T-helper 17 cell (primary cell): Measurements from ENCODE around the gene ITGB5. TPM values are rescaled to one million over a fixed set of nuclear protein-coding genes. Genes with fewer than 3 reads are reported as not detected.
"Not testable (repeated sequence)": the region's sequence is repeated elsewhere in the genome, so short reads cannot be mapped to it uniquely, and the experiment has no call there.

ENCODE experiments used
- ATAC-seq: fragments of 150-1000 bp; cut with Tn5 transposase; 2 replicates; pipeline ENCODE4 v1.10.0; 2021; ENCODE audit warnings: mild to moderate bottlenecking, moderate library complexity
- DNase-seq, 3 donors: peaks; one replicate each; pipeline versions ENCODE4 v3.0.0 to v3.0.0-alpha.2; 2020 to 2021
- H3K9me3 ChIP-seq: one replicate; pipeline ENCODE4 v1.7.0; 2013; ENCODE audit warnings: low read length, mild to moderate bottlenecking; ENCODE audit not compliant: control insufficient read depth, poor library complexity, severe bottlenecking
- H3K27ac Mint-ChIP-seq: one replicate; pipeline ENCODE4 v1.8.0; 2022; ENCODE audit warnings: mild to moderate bottlenecking, moderate library complexity, mixed read lengths
- H3K27me3 Mint-ChIP-seq: one replicate; pipeline ENCODE4 v1.8.0; 2022; ENCODE audit warnings: mixed read lengths
- H3K36me3 Mint-ChIP-seq: one replicate; pipeline ENCODE4 v1.8.0; 2022; ENCODE audit warnings: low read depth, mixed read lengths
- H3K4me1 Mint-ChIP-seq: one replicate; pipeline ENCODE4 v1.8.0; 2022; ENCODE audit warnings: mild to moderate bottlenecking, mixed read lengths
- H3K4me3 Mint-ChIP-seq: one replicate; pipeline ENCODE4 v1.8.0; 2022; ENCODE audit warnings: mild to moderate bottlenecking, moderate library complexity, mixed read lengths
- total RNA-seq, 4 donors: library from RNA in 2 of 4; stranded (reverse) in 2 of 4; gene quantifications; one replicate each; pipeline ENCODE4 v1.2.3 and lab custom pipeline; 2022 to 2026

ITGB5 gene
- total RNA-seq, 2 donors from 2014 or later = 3.1 to 61.3 TPM

GRCh38 chr3:124787476-124788195 is 99.5 kb downstream of the ITGB5 start:
- Mint-ChIP-seq H3K4me3 (no peak overlapping the region), H3K4me1 (no peaks in the 10 kb centered on the region), H3K27me3 (no peaks in the 10 kb centered on the region), H3K27ac (no peak overlapping the region), H3K36me3 (no peaks in the 10 kb centered on the region)
- DNase-seq (no peak), ATAC-seq (no peak)
- no peaks in the 10 kb centered on the region for H3K9me3 ChIP-seq

DNA sequence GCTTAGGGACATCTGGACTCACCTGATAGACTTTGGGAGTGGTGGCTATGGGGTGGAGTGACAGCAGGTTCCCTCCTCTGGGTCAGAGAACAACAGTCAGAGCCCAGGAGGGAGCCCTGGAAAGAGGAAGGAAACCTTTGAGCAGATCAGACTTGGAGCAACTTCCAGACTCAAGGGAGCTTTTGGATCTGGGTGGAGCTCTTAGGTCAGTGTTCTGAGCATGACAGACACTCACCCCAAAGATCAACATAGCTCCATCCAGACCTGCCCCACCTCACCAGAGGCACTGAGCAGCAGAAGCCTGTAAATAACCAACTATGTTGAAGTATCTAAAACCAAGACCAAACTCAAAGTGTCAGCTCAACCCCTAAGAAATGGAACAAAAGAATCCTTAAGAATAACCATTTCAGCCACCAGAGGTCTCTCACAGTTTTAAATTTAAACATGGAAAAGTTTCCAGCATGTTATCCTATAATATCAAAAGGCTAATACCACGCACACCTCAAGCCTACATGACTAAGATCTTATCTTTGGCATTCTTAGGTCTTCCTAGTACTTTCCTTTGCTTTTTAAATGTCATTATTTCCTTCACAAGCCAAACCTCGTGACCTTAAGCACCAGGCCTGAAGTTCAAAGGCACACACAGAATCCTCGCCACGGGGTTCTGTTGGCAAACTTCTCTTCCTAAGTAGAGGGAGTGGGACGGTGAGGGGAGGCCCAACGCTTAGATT is 100.5 kb downstream of the ITGB5 start:
- H3K9me3 ChIP-seq = no peaks in the 10 kb centered on the region
- H3K4me1 Mint-ChIP-seq = no peaks in the 10 kb centered on the region
- DNase-seq (no peak), ATAC-seq (no peak)
- no peaks in the 10 kb centered on the region for H3K36me3 Mint-ChIP-seq
- no peak overlapping the region for H3K27ac Mint-ChIP-seq
- no peak overlapping the region for H3K4me3 Mint-ChIP-seq
- peaks cover 9% of the 10 kb centered on the region for H3K27me3 Mint-ChIP-seq

GRCh38 chr3:124785973-124786372 is 101.2 kb downstream of the ITGB5 start:
- H3K27ac Mint-ChIP-seq = no peak overlapping the region
- H3K4me1 Mint-ChIP-seq = peaks cover 3% of the 10 kb centered on the region

GRCh38 chr3:124784686-124785382 is 102.3 kb downstream of the ITGB5 start:
- Mint-ChIP-seq H3K27ac (no peak overlapping the region), H3K4me3 (no peak overlapping the region), H3K27me3 (peaks cover 15% of the 10 kb centered on the region), H3K36me3 (no peaks in the 10 kb centered on the region), H3K4me1 (peaks cover 7% of the 10 kb centered on the region)
- no peaks in the 10 kb centered on the region for H3K9me3 ChIP-seq
- DNase-seq = no peak
- ATAC-seq = no peak

More at GRCh38 chr3:124785973-124786372, 101.2 kb downstream of the ITGB5 start:
- no peak overlapping the region for H3K4me3 Mint-ChIP-seq
- no peaks in the 10 kb centered on the region for H3K9me3 ChIP-seq
- peaks cover 15% of the 10 kb centered on the region for H3K27me3 Mint-ChIP-seq
- ATAC-seq (no peak), DNase-seq (no peak)
- no peaks in the 10 kb centered on the region for H3K36me3 Mint-ChIP-seq

DNA sequence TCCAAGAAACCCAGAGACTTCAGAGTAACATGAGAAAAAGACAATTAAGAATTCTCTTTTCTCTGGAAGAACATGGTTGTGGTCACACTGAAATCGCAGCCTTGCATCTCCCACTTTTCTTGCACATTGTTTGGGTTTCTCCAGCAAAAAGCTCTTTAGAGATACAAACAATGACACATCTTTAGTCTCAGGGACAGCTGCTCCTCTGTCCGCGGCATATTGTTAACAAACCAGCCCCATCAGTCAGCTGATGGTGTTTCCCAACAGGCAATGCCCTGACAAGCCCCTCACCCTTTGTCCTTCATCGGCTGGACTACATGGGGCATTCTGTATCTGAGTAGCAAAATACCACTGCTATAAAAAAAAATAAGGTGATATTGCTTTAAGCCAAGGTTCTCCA is 103.5 kb downstream of the ITGB5 start:
- ATAC-seq (no peak), DNase-seq (no peak)
- Mint-ChIP-seq H3K4me1 (peaks cover 8% of the 10 kb centered on the region), H3K36me3 (peaks cover 3% of the 10 kb centered on the region), H3K27me3 (peaks cover 24% of the 10 kb centered on the region), H3K27ac (no peak overlapping the region), H3K4me3 (no peak overlapping the region)
- no peaks in the 10 kb centered on the region for H3K9me3 ChIP-seq

GRCh38 chr3:124782377-124782712 is 104.8 kb downstream of the ITGB5 start:
- H3K36me3 Mint-ChIP-seq, DNase-seq, H3K4me1 Mint-ChIP-seq, H3K9me3 ChIP-seq, H3K27ac Mint-ChIP-seq, ATAC-seq, H3K4me3 Mint-ChIP-seq: not testable (repeated sequence)
- H3K27me3 Mint-ChIP-seq = peaks cover 36% of the 10 kb centered on the region

GRCh38 chr3:124781476-124782376 is 105.4 kb downstream of the ITGB5 start:
- Mint-ChIP-seq H3K36me3 (peaks cover 5% of the 10 kb centered on the region), H3K4me3 (no peak overlapping the region), H3K27ac (no peak overlapping the region), H3K27me3 (peaks cover 39% of the 10 kb centered on the region), H3K4me1 (peaks cover 8% of the 10 kb centered on the region)
- H3K9me3 ChIP-seq = no peaks in the 10 kb centered on the region
- no peak for DNase-seq
- ATAC-seq = no peak

- Mint-ChIP-seq H3K36me3 (peaks cover 5% of the 10 kb centered on the region), H3K4me1 (peaks cover 10% of the 10 kb centered on the region), H3K27me3 (peaks cover 44% of the 10 kb centered on the region), H3K4me3 (no peak overlapping the region), H3K27ac (no peak overlapping the region)
- no peak for ATAC-seq
- H3K9me3 ChIP-seq = no peaks in the 10 kb centered on the region
- DNase-seq = no peak
Measured at GRCh38 chr3:124780761-124781475, 106.2 kb downstream of the ITGB5 start.

DNA sequence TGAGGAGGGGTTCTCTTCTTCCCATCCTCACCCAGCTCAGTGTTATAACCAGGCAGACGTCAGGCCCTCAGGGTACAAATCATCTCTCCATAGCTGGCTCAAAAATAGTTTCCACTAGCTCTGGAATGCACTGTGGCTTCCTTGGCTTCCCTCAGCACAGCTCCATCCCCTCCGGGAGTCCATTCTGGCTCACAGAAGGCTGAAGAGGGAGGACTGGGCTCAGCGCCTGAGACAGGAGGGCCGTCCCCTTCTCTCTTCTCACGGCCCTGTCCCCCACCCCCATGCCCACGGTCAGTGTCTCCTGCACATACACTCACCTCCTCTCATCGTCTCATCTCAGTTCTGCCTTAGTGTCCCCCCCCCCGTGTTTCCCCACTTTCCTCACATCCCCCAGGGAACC is 106.8 kb downstream of the ITGB5 start:
- peaks cover 5% of the 10 kb centered on the region for H3K36me3 Mint-ChIP-seq
- ATAC-seq (no peak), DNase-seq (no peak)
- peaks cover 45% of the 10 kb centered on the region for H3K27me3 Mint-ChIP-seq
- H3K4me1 Mint-ChIP-seq = peaks cover 10% of the 10 kb centered on the region
- no peak overlapping the region for H3K27ac Mint-ChIP-seq
- H3K9me3 ChIP-seq = no peaks in the 10 kb centered on the region
- no peak overlapping the region for H3K4me3 Mint-ChIP-seq

DNA sequence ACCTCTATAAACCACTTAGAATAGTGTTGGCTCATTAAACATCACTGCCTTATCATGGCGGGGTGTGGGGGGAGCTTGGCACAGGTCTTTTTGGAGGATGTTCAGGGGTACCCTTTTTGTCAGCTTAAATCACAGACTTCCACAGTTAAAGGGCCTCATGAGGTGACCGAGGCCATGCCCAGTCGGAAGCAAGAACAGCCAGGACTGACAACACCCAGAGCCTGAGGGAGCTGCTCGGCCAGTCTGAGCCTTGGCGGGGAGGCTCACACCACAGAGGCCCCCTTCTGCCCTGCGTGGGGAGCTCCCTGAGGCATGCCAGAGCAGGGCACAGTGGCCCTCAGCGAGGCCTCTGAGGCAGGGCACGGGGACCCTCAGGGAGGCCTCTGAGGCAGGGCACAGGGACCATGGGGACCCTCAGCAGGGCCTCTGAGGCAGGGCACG is 107.4 kb downstream of the ITGB5 start:
- H3K27me3 Mint-ChIP-seq = peaks cover 51% of the 10 kb centered on the region
- H3K4me3 Mint-ChIP-seq = no peak overlapping the region
- no peak for DNase-seq
- H3K27ac Mint-ChIP-seq = no peak overlapping the region
- H3K9me3 ChIP-seq = no peaks in the 10 kb centered on the region
- H3K4me1 Mint-ChIP-seq = peaks cover 10% of the 10 kb centered on the region
- H3K36me3 Mint-ChIP-seq = peaks cover 5% of the 10 kb centered on the region
- no peak for ATAC-seq

- no peak for DNase-seq
- H3K27me3 Mint-ChIP-seq = peaks cover 57% of the 10 kb centered on the region
- no peaks in the 10 kb centered on the region for H3K9me3 ChIP-seq
- H3K27ac Mint-ChIP-seq = no peak overlapping the region
- peaks cover 5% of the 10 kb centered on the region for H3K36me3 Mint-ChIP-seq
- no peak overlapping the region for H3K4me3 Mint-ChIP-seq
- peaks cover 10% of the 10 kb centered on the region for H3K4me1 Mint-ChIP-seq
- ATAC-seq = no peak
Measured at GRCh38 chr3:124779116-124779515, 108.0 kb downstream of the ITGB5 start.

GRCh38 chr3:124777762-124778470 is 109.2 kb downstream of the ITGB5 start:
- DNase-seq (no peak), ATAC-seq (no peak)
- Mint-ChIP-seq H3K27ac (no peak overlapping the region), H3K4me1 (peaks cover 10% of the 10 kb centered on the region), H3K27me3 (peaks cover 69% of the 10 kb centered on the region), H3K36me3 (peaks cover 5% of the 10 kb centered on the region), H3K4me3 (no peak overlapping the region)
- H3K9me3 ChIP-seq = no peaks in the 10 kb centered on the region
